HepG2 (cell line): ENCODE data around the gene MAN2A2. TPM values are rescaled to one million over a fixed set of nuclear protein-coding genes. Genes with fewer than 3 reads are reported as not detected.

Experiments
- DNMT3B ChIP-seq: conservative IDR thresholded peaks from 2 replicates; pipeline ENCODE4 v1.6.1; 2016; ENCODE audit warnings: missing biosample characterization, control low read depth
- FIP1L1 ChIP-seq: fragments of 200-400 bp; formaldehyde crosslinking; IDR thresholded peaks from 2 replicates; pipeline ENCODE4 v1.6.1; 2018; ENCODE audit warnings: low read depth, mild to moderate bottlenecking, low read length, moderate library complexity, borderline replicate concordance; ENCODE audit not compliant: insufficient read depth
- FLYWCH1 ChIP-seq: sonication (generic); formaldehyde crosslinking; IDR thresholded peaks from 2 replicates; pipeline ENCODE4 v1.8.1; 2023; ENCODE audit warnings: mild to moderate bottlenecking, missing genetic modification reagents
- NCOA5 ChIP-seq: sonication (generic); formaldehyde crosslinking; IDR thresholded peaks from 2 replicates; pipeline ENCODE4 v1.4.0; 2020; ENCODE audit warnings: missing genetic modification reagents
- NR2C2 ChIP-seq: sonication (generic); formaldehyde crosslinking; IDR thresholded peaks from 2 replicates; pipeline ENCODE4 v1.4.0; 2020; ENCODE audit warnings: missing genetic modification reagents, mild to moderate bottlenecking, moderate library complexity, borderline replicate concordance
- PHF21A ChIP-seq: sonication (generic); formaldehyde crosslinking; IDR thresholded peaks from 2 replicates; pipeline ENCODE4 v1.5.0; 2020; ENCODE audit warnings: mild to moderate bottlenecking, missing genetic modification reagents
- SMARCC2 ChIP-seq: fragments of 450-650 bp; IDR thresholded peaks from 2 replicates; pipeline ENCODE4 v1.6.1; 2017; ENCODE audit warnings: antibody characterized with exemption, mild to moderate bottlenecking
- SRSF1 ChIP-seq: fragments of 200-400 bp; formaldehyde crosslinking; optimal IDR thresholded peaks from 2 replicates; pipeline ENCODE3; 2017; ENCODE audit warnings: mild to moderate bottlenecking, low read depth, low read length, moderate library complexity
- ZFX ChIP-seq: sonication (generic); formaldehyde crosslinking; IDR thresholded peaks from 2 replicates; pipeline ENCODE4 v1.4.0; 2020; ENCODE audit warnings: mild to moderate bottlenecking, low read depth, missing genetic modification reagents, moderate library complexity
- ZNF143 ChIP-seq: sonication (generic); formaldehyde crosslinking; IDR thresholded peaks from 2 replicates; pipeline ENCODE4 v1.4.0; 2020; ENCODE audit warnings: missing genetic modification reagents
- ZNF570 ChIP-seq: sonication (generic); formaldehyde crosslinking; IDR thresholded peaks from 2 replicates; pipeline ENCODE4 v1.4.0; 2020; ENCODE audit warnings: mild to moderate bottlenecking, missing genetic modification reagents, borderline replicate concordance
- ZNF713 ChIP-seq: sonication (generic); formaldehyde crosslinking; IDR thresholded peaks from 2 replicates; pipeline ENCODE4 v1.4.0; 2020; ENCODE audit warnings: mild to moderate bottlenecking, missing genetic modification reagents
- ZNF75D ChIP-seq: sonication (generic); formaldehyde crosslinking; IDR thresholded peaks from 2 replicates; pipeline ENCODE4 v1.8.1; 2023; ENCODE audit warnings: missing genetic modification reagents, mild to moderate bottlenecking, borderline replicate concordance
- polyA plus RNA-seq, 8 experiments: library from polyadenylated mRNA; depleted of rRNA in 3 of 8; stranded (reverse) in 7 of 8; unstranded in 1 of 8; fragments of >200 nt; fragmentation: Illumina TruSeq in 4 of 8; extraction: Trizol in 4 of 8; gene quantifications; 2 replicates each; pipeline versions ENCODE4 v1.2.1 to v1.2.3, GENCODE V29; 2011 to 2016; ENCODE audit warnings: low read depth in 4 of 8, missing spikeins in 1 of 8, mixed read lengths in 1 of 8; ENCODE audit not compliant: insufficient read depth in 1 of 8
- total RNA-seq, 5 experiments: library from RNA; depleted of rRNA; stranded (reverse); fragments of >200 nt; fragmentation: Illumina TruSeq; extraction: Trizol; gene quantifications; 2 replicates each; pipeline ENCODE4 v1.2.3, GENCODE V29; 2016; ENCODE audit warnings: low read depth in 1 of 5
- TF ChIP-seq, protein P1 (sequence below): sonication (generic); formaldehyde crosslinking; IDR thresholded peaks from 2 replicates; pipeline ENCODE4 v1.4.0; 2020; ENCODE audit warnings: missing genetic modification reagents, borderline replicate concordance
- TF ChIP-seq, protein P2 (sequence below): sonication (generic); formaldehyde crosslinking; IDR thresholded peaks from 2 replicates; pipeline ENCODE4 v1.5.1; 2020; ENCODE audit warnings: missing genetic modification reagents, mild to moderate bottlenecking, borderline replicate concordance
- TF ChIP-seq, protein P3 (sequence below): IDR thresholded peaks from 2 replicates; pipeline ENCODE4 v1.6.1; 2016; ENCODE audit warnings: missing biosample characterization, missing genetic modification reagents, low read depth
- TF ChIP-seq, protein P4 (sequence below): sonication (generic); formaldehyde crosslinking; IDR thresholded peaks from 2 replicates; pipeline ENCODE4 v1.8.0; 2022; ENCODE audit warnings: mild to moderate bottlenecking, missing genetic modification reagents, borderline replicate concordance
- TF ChIP-seq, protein P5 (sequence below): IDR thresholded peaks from 2 replicates; pipeline ENCODE4 v1.6.1; 2016
- TF ChIP-seq, protein P6 (sequence below): sonication (generic); formaldehyde crosslinking; IDR thresholded peaks from 2 replicates; pipeline ENCODE4 v1.9.0; 2022; ENCODE audit warnings: low read depth, missing genetic modification reagents

The MAN2A2 gene
- total and polyA plus RNA-seq, 2 of the 13 experiments (the other 11 are each of a cell fraction or from before 2014, with no cell fraction given) = 17.5 to 51.5 TPM

DNA sequence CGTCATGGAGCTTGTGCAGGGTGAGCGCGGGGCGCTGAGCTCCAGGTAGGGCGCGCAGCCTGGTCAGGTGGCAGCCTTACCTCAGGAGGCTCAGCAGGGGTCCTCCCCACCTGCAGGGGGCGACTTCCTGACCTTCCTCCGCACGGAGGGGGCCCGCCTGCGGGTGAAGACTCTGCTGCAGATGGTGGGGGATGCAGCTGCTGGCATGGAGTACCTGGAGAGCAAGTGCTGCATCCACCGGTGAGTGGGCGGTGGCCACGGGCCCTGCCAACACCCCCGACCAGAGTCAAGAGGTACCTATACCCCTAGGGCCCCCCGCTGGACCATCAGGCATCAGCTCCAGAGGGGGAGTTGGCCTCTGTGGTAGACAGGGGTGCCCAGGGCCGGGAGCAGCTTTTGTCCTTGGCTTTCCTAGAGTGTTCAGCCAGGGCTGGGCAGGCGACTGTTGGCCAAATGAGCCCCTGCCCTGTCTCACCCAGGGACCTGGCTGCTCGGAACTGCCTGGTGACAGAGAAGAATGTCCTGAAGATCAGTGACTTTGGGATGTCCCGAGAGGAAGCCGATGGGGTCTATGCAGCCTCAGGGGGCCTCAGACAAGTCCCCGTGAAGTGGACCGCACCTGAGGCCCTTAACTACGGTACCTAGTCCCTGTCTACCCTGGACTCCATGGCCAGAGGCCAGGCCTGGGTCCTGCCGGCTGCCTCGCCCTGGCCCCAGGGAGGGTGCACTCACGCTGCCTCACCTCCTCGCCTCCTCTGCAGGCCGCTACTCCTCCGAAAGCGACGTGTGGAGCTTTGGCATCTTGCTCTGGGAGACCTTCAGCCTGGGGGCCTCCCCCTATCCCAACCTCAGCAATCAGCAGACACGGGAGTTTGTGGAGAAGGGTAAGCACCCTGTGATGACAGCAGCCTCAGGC is 9.7 kb upstream of the MAN2A2 start (continued):
- TF ChIP-seq, protein P1, sequence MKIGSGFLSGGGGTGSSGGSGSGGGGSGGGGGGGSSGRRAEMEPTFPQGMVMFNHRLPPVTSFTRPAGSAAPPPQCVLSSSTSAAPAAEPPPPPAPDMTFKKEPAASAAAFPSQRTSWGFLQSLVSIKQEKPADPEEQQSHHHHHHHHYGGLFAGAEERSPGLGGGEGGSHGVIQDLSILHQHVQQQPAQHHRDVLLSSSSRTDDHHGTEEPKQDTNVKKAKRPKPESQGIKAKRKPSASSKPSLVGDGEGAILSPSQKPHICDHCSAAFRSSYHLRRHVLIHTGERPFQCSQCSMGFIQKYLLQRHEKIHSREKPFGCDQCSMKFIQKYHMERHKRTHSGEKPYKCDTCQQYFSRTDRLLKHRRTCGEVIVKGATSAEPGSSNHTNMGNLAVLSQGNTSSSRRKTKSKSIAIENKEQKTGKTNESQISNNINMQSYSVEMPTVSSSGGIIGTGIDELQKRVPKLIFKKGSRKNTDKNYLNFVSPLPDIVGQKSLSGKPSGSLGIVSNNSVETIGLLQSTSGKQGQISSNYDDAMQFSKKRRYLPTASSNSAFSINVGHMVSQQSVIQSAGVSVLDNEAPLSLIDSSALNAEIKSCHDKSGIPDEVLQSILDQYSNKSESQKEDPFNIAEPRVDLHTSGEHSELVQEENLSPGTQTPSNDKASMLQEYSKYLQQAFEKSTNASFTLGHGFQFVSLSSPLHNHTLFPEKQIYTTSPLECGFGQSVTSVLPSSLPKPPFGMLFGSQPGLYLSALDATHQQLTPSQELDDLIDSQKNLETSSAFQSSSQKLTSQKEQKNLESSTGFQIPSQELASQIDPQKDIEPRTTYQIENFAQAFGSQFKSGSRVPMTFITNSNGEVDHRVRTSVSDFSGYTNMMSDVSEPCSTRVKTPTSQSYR (CRISPR knock-in tag) = peak; percentile 45; the same call in 1 of the 2 replicates
- TF ChIP-seq NCOA5 (CRISPR knock-in tag) (no peak), ZNF570 (CRISPR knock-in tag) (no peak), SMARCC2 (no peak), ZNF75D (CRISPR knock-in tag) (no peak), ZNF143 (peak; percentile 27; the same call in 1 of the 2 replicates), FIP1L1 (no peak), SRSF1 (no peak), FLYWCH1 (CRISPR knock-in tag) (no peak), ZNF713 (no peak), NR2C2 (CRISPR knock-in tag) (no peak), DNMT3B (CRISPR knock-in tag) (no peak), ZFX (CRISPR knock-in tag) (peak; percentile 77), PHF21A (no peak)
- TF ChIP-seq, protein P2, sequence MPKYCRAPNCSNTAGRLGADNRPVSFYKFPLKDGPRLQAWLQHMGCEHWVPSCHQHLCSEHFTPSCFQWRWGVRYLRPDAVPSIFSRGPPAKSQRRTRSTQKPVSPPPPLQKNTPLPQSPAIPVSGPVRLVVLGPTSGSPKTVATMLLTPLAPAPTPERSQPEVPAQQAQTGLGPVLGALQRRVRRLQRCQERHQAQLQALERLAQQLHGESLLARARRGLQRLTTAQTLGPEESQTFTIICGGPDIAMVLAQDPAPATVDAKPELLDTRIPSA (CRISPR knock-in tag) = no peak
- TF ChIP-seq, protein P3, sequence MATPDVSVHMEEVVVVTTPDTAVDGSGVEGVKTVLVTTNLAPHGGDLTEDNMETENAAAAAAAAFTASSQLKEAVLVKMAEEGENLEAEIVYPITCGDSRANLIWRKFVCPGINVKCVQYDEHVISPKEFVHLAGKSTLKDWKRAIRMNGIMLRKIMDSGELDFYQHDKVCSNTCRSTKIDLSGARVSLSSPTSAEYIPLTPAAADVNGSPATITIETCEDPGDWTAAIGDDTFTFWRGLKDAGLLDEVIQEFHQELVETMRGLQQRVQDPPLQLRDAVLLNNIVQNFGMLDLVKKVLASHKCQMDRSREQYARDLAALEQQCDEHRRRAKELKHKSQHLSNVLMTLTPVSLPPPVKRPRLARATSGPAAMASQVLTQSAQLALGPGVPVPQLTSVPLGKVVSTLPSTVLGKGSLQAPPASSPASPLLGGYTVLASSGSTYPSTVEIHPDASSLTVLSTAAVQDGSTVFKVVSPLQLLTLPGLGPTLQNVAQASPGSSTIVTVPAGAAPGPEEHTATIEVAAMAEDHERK (CRISPR knock-in tag) = no peak
- TF ChIP-seq, protein P4, sequence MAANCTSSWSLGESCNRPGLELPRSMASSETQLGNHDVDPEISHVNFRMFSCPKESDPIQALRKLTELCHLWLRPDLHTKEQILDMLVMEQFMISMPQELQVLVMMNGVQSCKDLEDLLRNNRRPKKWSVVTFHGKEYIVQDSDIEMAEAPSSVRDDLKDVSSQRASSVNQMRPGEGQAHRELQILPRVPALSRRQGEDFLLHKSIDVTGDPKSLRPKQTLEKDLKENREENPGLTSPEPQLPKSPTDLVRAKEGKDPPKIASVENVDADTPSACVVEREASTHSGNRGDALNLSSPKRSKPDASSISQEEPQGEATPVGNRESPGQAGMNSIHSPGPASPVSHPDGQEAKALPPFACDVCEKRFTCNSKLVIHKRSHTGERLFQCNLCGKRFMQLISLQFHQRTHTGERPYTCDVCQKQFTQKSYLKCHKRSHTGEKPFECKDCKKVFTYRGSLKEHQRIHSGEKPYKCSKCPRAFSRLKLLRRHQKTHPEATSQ (CRISPR knock-in tag) = no peak
- TF ChIP-seq, protein P5, sequence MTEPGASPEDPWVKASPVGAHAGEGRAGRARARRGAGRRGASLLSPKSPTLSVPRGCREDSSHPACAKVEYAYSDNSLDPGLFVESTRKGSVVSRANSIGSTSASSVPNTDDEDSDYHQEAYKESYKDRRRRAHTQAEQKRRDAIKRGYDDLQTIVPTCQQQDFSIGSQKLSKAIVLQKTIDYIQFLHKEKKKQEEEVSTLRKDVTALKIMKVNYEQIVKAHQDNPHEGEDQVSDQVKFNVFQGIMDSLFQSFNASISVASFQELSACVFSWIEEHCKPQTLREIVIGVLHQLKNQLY (CRISPR knock-in tag) = no peak
- TF ChIP-seq, protein P6, sequence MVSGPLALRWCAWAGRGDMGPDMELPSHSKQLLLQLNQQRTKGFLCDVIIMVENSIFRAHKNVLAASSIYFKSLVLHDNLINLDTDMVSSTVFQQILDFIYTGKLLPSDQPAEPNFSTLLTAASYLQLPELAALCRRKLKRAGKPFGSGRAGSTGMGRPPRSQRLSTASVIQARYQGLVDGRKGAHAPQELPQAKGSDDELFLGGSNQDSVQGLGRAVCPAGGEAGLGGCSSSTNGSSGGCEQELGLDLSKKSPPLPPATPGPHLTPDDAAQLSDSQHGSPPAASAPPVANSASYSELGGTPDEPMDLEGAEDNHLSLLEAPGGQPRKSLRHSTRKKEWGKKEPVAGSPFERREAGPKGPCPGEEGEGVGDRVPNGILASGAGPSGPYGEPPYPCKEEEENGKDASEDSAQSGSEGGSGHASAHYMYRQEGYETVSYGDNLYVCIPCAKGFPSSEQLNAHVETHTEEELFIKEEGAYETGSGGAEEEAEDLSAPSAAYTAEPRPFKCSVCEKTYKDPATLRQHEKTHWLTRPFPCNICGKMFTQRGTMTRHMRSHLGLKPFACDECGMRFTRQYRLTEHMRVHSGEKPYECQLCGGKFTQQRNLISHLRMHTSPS = no peak
